NT2/D1 (cell line): ENCODE data around the gene ABCC6.
"Not testable (repeated sequence)": the region's sequence is repeated elsewhere in the genome, so short reads cannot be mapped to it uniquely, and the experiment has no call there.

Experiments used
- YY1 ChIP-seq: IDR thresholded peaks from 2 replicates; pipeline ENCODE4 v1.6.1; 2011; ENCODE audit not compliant: insufficient read length, insufficient read depth
- ZNF274 ChIP-seq: IDR thresholded peaks from 2 replicates; pipeline ENCODE4 v1.6.1; 2011; ENCODE audit warnings: mild to moderate bottlenecking, low read depth, low read length

DNA sequence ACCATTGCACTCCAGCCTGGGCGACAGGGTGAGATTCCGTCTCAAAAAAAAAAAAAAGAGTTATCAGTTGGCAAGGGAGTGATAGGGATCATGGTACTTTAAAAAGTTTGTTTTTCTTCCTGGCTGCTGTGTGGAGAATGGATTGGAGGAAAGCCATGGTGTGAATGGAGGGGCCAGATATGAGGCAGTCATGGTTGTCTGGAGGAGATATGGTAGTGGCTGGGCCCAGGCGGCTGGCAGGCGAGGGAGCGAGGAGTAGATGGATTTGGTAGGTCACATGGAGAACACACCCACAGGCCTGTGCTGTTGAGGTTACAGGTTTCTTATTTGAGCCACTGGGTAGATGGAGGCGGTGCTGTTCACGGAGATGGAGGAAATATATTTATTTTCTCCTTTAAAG is 35.5 kb upstream of the ABCC6 start:
- TF ChIP-seq YY1, ZNF274: not testable (repeated sequence)
